ENCODE measurements around the gene STPG3. TPM values are rescaled to one million over a fixed set of nuclear protein-coding genes. Genes with fewer than 3 reads are reported as not detected.

Gene STPG3
- total RNA-seq, 4 donors from 2014 or later = not detected

- H3K4me3 ChIP-seq = peak overlapping the region; percentile 78 to 95 (median 87)
- no peak for DNase-seq (ENCODE audit: extremely low spot score)
- no peaks in the 10 kb centered on the region for H3K27me3 ChIP-seq
- H3K9me3 ChIP-seq = no peaks in the 10 kb centered on the region
- peaks cover 0 to 36% (median 3%) of the 10 kb centered on the region in 4 donors for H3K36me3 ChIP-seq
- WGBS = 74% methylated on average over 7 of the region's 7 CpGs
- no peak for TF ChIP-seq POLR2A (IDR thresholded peaks at IDR 0.05; ENCODE audit: low read depth)
- no peak for TF ChIP-seq POLR2AphosphoS5 (IDR thresholded peaks at IDR 0.05)
- no peak for TF ChIP-seq EP300 (IDR thresholded peaks at IDR 0.05)
- TF ChIP-seq CTCF (IDR thresholded peaks at IDR 0.05) = no peak
- intact Hi-C loops (cut with DNase I) = no loop called here
- no peak overlapping the region for H3K27ac ChIP-seq (replicated peaks in 1 of 4)
- peaks cover 43 to 54% (median 50%) of the 10 kb centered on the region in 4 donors for H3K4me1 ChIP-seq
Measured at GRCh38 chr9:137206602-137207001, 44.5 kb upstream of the STPG3 start.

- intact Hi-C loops (cut with DNase I) = no loop called here
- no peaks in the 10 kb centered on the region for H3K27me3 ChIP-seq
- no peak overlapping the region for H3K27ac ChIP-seq (replicated peaks in 1 of 4)
- WGBS = 89% methylated on average over 10 of the region's 13 CpGs
- H3K9me3 ChIP-seq = no peaks in the 10 kb centered on the region
- TF ChIP-seq POLR2AphosphoS5 (IDR thresholded peaks at IDR 0.05) = no peak
- TF ChIP-seq EP300 (IDR thresholded peaks at IDR 0.05) = no peak
- TF ChIP-seq CTCF (IDR thresholded peaks at IDR 0.05) = no peak
- TF ChIP-seq POLR2A (IDR thresholded peaks at IDR 0.05; ENCODE audit: low read depth) = no peak
- H3K4me1 ChIP-seq = peaks cover 5 to 10% (median 8%) of the 10 kb centered on the region in 4 donors
- H3K4me3 ChIP-seq = no peak overlapping the region
- H3K36me3 ChIP-seq = peaks cover 0 to 60% (median 15%) of the 10 kb centered on the region in 4 donors
- no peak for DNase-seq (ENCODE audit: extremely low spot score)
Measured at GRCh38 chr9:137211532-137211931, 39.6 kb upstream of the STPG3 start.

GRCh38 chr9:137212520-137212919 lies 38.6 kb upstream of the STPG3 start:
- Histone ChIP-seq H3K4me3 (no peak overlapping the region), H3K27ac (replicated peaks in 1 of 4) (no peak overlapping the region), H3K27me3 (no peaks in the 10 kb centered on the region), H3K36me3 (peaks cover 0 to 61% (median 15%) of the 10 kb centered on the region in 4 donors), H3K9me3 (no peaks in the 10 kb centered on the region), H3K4me1 (peaks cover under 1 to 10% (median 7%) of the 10 kb centered on the region in 4 donors)
- intact Hi-C loops (cut with DNase I) = no loop called here
- TF ChIP-seq CTCF (IDR thresholded peaks at IDR 0.05) = no peak
- TF ChIP-seq EP300 (IDR thresholded peaks at IDR 0.05) = no peak
- no peak for TF ChIP-seq POLR2AphosphoS5 (IDR thresholded peaks at IDR 0.05)
- no peak for TF ChIP-seq POLR2A (IDR thresholded peaks at IDR 0.05; ENCODE audit: low read depth)
- WGBS = 81% methylated on average over 10 of the region's 21 CpGs
- DNase-seq (ENCODE audit: extremely low spot score) = no peak

GRCh38 chr9:137213160-137214060 lies 37.7 kb upstream of the STPG3 start:
- no peak for DNase-seq (ENCODE audit: extremely low spot score)
- peaks cover 0 to 57% (median 15%) of the 10 kb centered on the region in 4 donors for H3K36me3 ChIP-seq
- H3K9me3 ChIP-seq = no peaks in the 10 kb centered on the region
- no peaks in the 10 kb centered on the region for H3K27me3 ChIP-seq
- no peak overlapping the region for H3K4me3 ChIP-seq
- 92% methylated on average over 26 of the region's 49 CpGs for WGBS
- peaks cover 4 to 19% (median 10%) of the 10 kb centered on the region in 4 donors for H3K4me1 ChIP-seq
- intact Hi-C loops (cut with DNase I) = no loop called here
- no peak overlapping the region for H3K27ac ChIP-seq (replicated peaks in 1 of 4)
- no peak for TF ChIP-seq EP300 (IDR thresholded peaks at IDR 0.05)
- no peak for TF ChIP-seq POLR2AphosphoS5 (IDR thresholded peaks at IDR 0.05)
- TF ChIP-seq POLR2A (IDR thresholded peaks at IDR 0.05; ENCODE audit: low read depth) = no peak
- no peak for TF ChIP-seq CTCF (IDR thresholded peaks at IDR 0.05)
